ENCODE data around the gene ARHGEF28.

ARHGEF28 gene

GRCh38 chr5:73605223-73606087 is 20.5 kb upstream of the ARHGEF28 start:
- Histone ChIP-seq H3K9ac (ENCODE audit: low read length) (no peak overlapping the region), H3K27me3 (replicated peaks; ENCODE audit: insufficient read depth, low read length) (no peaks in the 10 kb centered on the region)

GRCh38 chr5:73606206-73606753 is 19.7 kb upstream of the ARHGEF28 start:
- no peaks in the 10 kb centered on the region for H3K4me1 ChIP-seq (ENCODE audit: low read length)
- no peaks in the 10 kb centered on the region for H3K36me3 ChIP-seq (replicated peaks; ENCODE audit: insufficient read depth, low read length)
- H3K4me2 ChIP-seq (ENCODE audit: low read depth, low read length): no peak overlapping the region
- no peak overlapping the region for H3K9ac ChIP-seq (ENCODE audit: low read length)
- H4K20me1 ChIP-seq (ENCODE audit: insufficient read depth, low read length): no peaks in the 10 kb centered on the region
- no peaks in the 10 kb centered on the region for H3K27me3 ChIP-seq (replicated peaks; ENCODE audit: insufficient read depth, low read length)
- H3K79me2 ChIP-seq (ENCODE audit: low read length): no peaks in the 10 kb centered on the region
- no peak overlapping the region for H3K4me3 ChIP-seq (ENCODE audit: low read length)
- no peaks in the 10 kb centered on the region for H3K9me2 ChIP-seq (replicated peaks; ENCODE audit: insufficient read depth, low read length)
- H3F3A ChIP-seq (ENCODE audit: insufficient read depth, low read length): no peaks in the 10 kb centered on the region
- H3K9me3 ChIP-seq (replicated peaks; ENCODE audit: insufficient read depth, low read length): no peaks in the 10 kb centered on the region
- no peak overlapping the region for H3K27ac ChIP-seq (ENCODE audit: low read length)
- TF ChIP-seq CTCF (IDR thresholded peaks at IDR 0.05; ENCODE audit: low read length) (no peak), EZH2 (optimal IDR thresholded peaks at IDR 0.05; ENCODE audit: low read depth, low read length) (no peak), EZH2phosphoT487 (IDR thresholded peaks at IDR 0.05; ENCODE audit: low read length) (no peak)
- no peak for DNase-seq
- no peak overlapping the region for H2AFZ ChIP-seq (ENCODE audit: low read length)

More at GRCh38 chr5:73605223-73606087, 20.5 kb upstream of the ARHGEF28 start:
- Histone ChIP-seq H3K4me1 (ENCODE audit: low read length) (no peaks in the 10 kb centered on the region), H3K4me2 (ENCODE audit: low read depth, low read length) (no peak overlapping the region), H3K9me3 (replicated peaks; ENCODE audit: insufficient read depth, low read length) (no peaks in the 10 kb centered on the region), H3K4me3 (ENCODE audit: low read length) (no peak overlapping the region), H3K36me3 (replicated peaks; ENCODE audit: insufficient read depth, low read length) (no peaks in the 10 kb centered on the region), H3F3A (ENCODE audit: insufficient read depth, low read length) (no peaks in the 10 kb centered on the region), H4K20me1 (ENCODE audit: insufficient read depth, low read length) (no peaks in the 10 kb centered on the region), H2AFZ (ENCODE audit: low read length) (no peak overlapping the region), H3K9me2 (replicated peaks; ENCODE audit: insufficient read depth, low read length) (no peaks in the 10 kb centered on the region), H3K79me2 (ENCODE audit: low read length) (no peaks in the 10 kb centered on the region), H3K27ac (ENCODE audit: low read length) (no peak overlapping the region)
- TF ChIP-seq CTCF (IDR thresholded peaks at IDR 0.05; ENCODE audit: low read length) (no peak), EZH2 (optimal IDR thresholded peaks at IDR 0.05; ENCODE audit: low read depth, low read length) (no peak), EZH2phosphoT487 (IDR thresholded peaks at IDR 0.05; ENCODE audit: low read length) (no peak)
- DNase-seq: no peak

- H2AFZ ChIP-seq (ENCODE audit: low read length): no peak overlapping the region
- no peaks in the 10 kb centered on the region for H3F3A ChIP-seq (ENCODE audit: insufficient read depth, low read length)
- TF ChIP-seq EZH2 (optimal IDR thresholded peaks at IDR 0.05; ENCODE audit: low read depth, low read length): no peak
- TF ChIP-seq CTCF (IDR thresholded peaks at IDR 0.05; ENCODE audit: low read length): no peak
- H3K9ac ChIP-seq (ENCODE audit: low read length): no peak overlapping the region
- no peaks in the 10 kb centered on the region for H4K20me1 ChIP-seq (ENCODE audit: insufficient read depth, low read length)
- no peak overlapping the region for H3K4me3 ChIP-seq (ENCODE audit: low read length)
- H3K27ac ChIP-seq (ENCODE audit: low read length): no peak overlapping the region
- H3K79me2 ChIP-seq (ENCODE audit: low read length): no peaks in the 10 kb centered on the region
- no peaks in the 10 kb centered on the region for H3K36me3 ChIP-seq (replicated peaks; ENCODE audit: insufficient read depth, low read length)
- H3K9me3 ChIP-seq (replicated peaks; ENCODE audit: insufficient read depth, low read length): no peaks in the 10 kb centered on the region
- H3K9me2 ChIP-seq (replicated peaks; ENCODE audit: insufficient read depth, low read length): no peaks in the 10 kb centered on the region
- DNase-seq: no peak
- no peaks in the 10 kb centered on the region for H3K4me1 ChIP-seq (ENCODE audit: low read length)
- no peak overlapping the region for H3K4me2 ChIP-seq (ENCODE audit: low read depth, low read length)
- H3K27me3 ChIP-seq (replicated peaks; ENCODE audit: insufficient read depth, low read length): no peaks in the 10 kb centered on the region
Observed at GRCh38 chr5:73607228-73607627, 18.8 kb upstream of the ARHGEF28 start.
